ENCODE measurements around the gene PCNX2.
A peak's percentile ranks its signal among the peaks of the same experiment; 100 is the strongest.

Gene PCNX2

GRCh38 chr1:233227930-233228465, 67.5 kb downstream of the PCNX2 start:
- Histone ChIP-seq H3K23ac (ENCODE audit: low read length) (no peak overlapping the region), H2BK5ac (ENCODE audit: low read length) (no peak overlapping the region), H3K18ac (ENCODE audit: low read length) (no peak overlapping the region), H4K5ac (ENCODE audit: low read length) (no peak overlapping the region), H3K4me2 (ENCODE audit: low read length) (no peak overlapping the region), H3K56ac (ENCODE audit: low read length) (no peak overlapping the region), H2BK120ac (ENCODE audit: low read depth, low read length) (no peak overlapping the region), H3K27me3 (ENCODE audit: insufficient read depth, low read length, poor library complexity) (no peaks in the 10 kb centered on the region), H3K27ac (ENCODE audit: low read depth, low read length) (no peak overlapping the region), H3K9ac (ENCODE audit: low read length) (no peak overlapping the region), H3K4ac (ENCODE audit: low read depth, low read length) (no peak overlapping the region), H3K79me2 (ENCODE audit: control insufficient read depth, insufficient read depth, low read length) (no peaks in the 10 kb centered on the region), H2BK15ac (replicated peaks; ENCODE audit: low read depth) (no peak overlapping the region), H3K4me1 (ENCODE audit: control insufficient read depth, low read depth, low read length) (no peaks in the 10 kb centered on the region), H3K4me3 (ENCODE audit: low read length) (no peak overlapping the region), H3K79me1 (ENCODE audit: low read length) (no peaks in the 10 kb centered on the region), H4K8ac (ENCODE audit: low read depth, low read length) (no peak overlapping the region), H3K36me3 (ENCODE audit: control insufficient read depth, insufficient read depth, low read length) (peaks cover 2% of the 10 kb centered on the region), H2AK5ac (ENCODE audit: low read length) (no peak overlapping the region)
- no CpG with 5 or more reads among the region's 4 CpGs for WGBS (ENCODE audit: extremely low coverage, insufficient coverage, low lambda C conversion rate)
- DNase-seq = peak; percentile 79

- H3K79me1 ChIP-seq (ENCODE audit: low read length) = no peaks in the 10 kb centered on the region
- H3K27ac ChIP-seq (ENCODE audit: low read depth, low read length) = no peak overlapping the region
- H2BK120ac ChIP-seq (ENCODE audit: low read depth, low read length) = no peak overlapping the region
- no peak overlapping the region for H3K4ac ChIP-seq (ENCODE audit: low read depth, low read length)
- no peak overlapping the region for H3K23ac ChIP-seq (ENCODE audit: low read length)
- no peak overlapping the region for H3K18ac ChIP-seq (ENCODE audit: low read length)
- no peak overlapping the region for H2BK5ac ChIP-seq (ENCODE audit: low read length)
- no peak for DNase-seq
- no peak overlapping the region for H3K4me2 ChIP-seq (ENCODE audit: low read length)
- no peak overlapping the region for H2AK5ac ChIP-seq (ENCODE audit: low read length)
- no peak overlapping the region for H4K8ac ChIP-seq (ENCODE audit: low read depth, low read length)
- H4K5ac ChIP-seq (ENCODE audit: low read length) = no peak overlapping the region
- WGBS (ENCODE audit: extremely low coverage, insufficient coverage, low lambda C conversion rate) = no CpG with 5 or more reads among the region's 3 CpGs
- H3K9ac ChIP-seq (ENCODE audit: low read length) = no peak overlapping the region
- no peak overlapping the region for H2BK15ac ChIP-seq (replicated peaks; ENCODE audit: low read depth)
- no peak overlapping the region for H3K4me3 ChIP-seq (ENCODE audit: low read length)
- H3K36me3 ChIP-seq (ENCODE audit: control insufficient read depth, insufficient read depth, low read length) = peaks cover 2% of the 10 kb centered on the region
- no peaks in the 10 kb centered on the region for H3K79me2 ChIP-seq (ENCODE audit: control insufficient read depth, insufficient read depth, low read length)
- H3K27me3 ChIP-seq (ENCODE audit: insufficient read depth, low read length, poor library complexity) = no peaks in the 10 kb centered on the region
- no peak overlapping the region for H3K56ac ChIP-seq (ENCODE audit: low read length)
- H3K4me1 ChIP-seq (ENCODE audit: control insufficient read depth, low read depth, low read length) = no peaks in the 10 kb centered on the region
These were observed 71.2 kb downstream of the PCNX2 start for GRCh38 chr1:233224311-233224710.

DNA sequence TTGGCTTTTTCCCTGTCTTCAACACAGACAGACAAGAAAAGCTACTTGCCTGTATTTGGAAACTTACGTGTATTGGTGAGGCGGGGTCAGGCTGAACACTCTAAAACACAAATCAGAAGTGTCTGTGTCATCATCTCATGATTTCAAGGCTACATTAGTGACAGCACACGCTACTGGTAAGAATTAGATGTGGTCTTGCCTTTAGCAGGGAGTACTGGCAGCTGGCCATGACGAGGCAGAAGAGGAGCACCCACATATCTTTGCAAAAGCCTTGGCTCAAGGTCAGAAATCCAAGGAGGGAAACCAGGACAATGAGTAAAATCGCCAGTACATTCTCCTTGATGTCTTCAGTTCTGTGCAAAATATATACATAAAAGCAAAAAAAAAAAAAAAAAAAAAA, 77.7 kb downstream of the PCNX2 start:
- Histone ChIP-seq H3K18ac (ENCODE audit: low read length) (no peak overlapping the region), H3K79me2 (ENCODE audit: control insufficient read depth, insufficient read depth, low read length) (no peaks in the 10 kb centered on the region), H2BK120ac (ENCODE audit: low read depth, low read length) (no peak overlapping the region), H3K4ac (ENCODE audit: low read depth, low read length) (peak overlapping the region; percentile 36), H4K5ac (ENCODE audit: low read length) (no peak overlapping the region), H3K79me1 (ENCODE audit: low read length) (no peaks in the 10 kb centered on the region), H2BK15ac (replicated peaks; ENCODE audit: low read depth) (no peak overlapping the region), H3K56ac (ENCODE audit: low read length) (peak overlapping the region; percentile 2), H3K4me2 (ENCODE audit: low read length) (no peak overlapping the region), H2AK5ac (ENCODE audit: low read length) (no peak overlapping the region), H3K27me3 (ENCODE audit: insufficient read depth, low read length, poor library complexity) (no peaks in the 10 kb centered on the region), H3K4me1 (ENCODE audit: control insufficient read depth, low read depth, low read length) (no peaks in the 10 kb centered on the region), H3K9ac (ENCODE audit: low read length) (no peak overlapping the region), H2BK5ac (ENCODE audit: low read length) (no peak overlapping the region), H3K27ac (ENCODE audit: low read depth, low read length) (no peak overlapping the region), H3K23ac (ENCODE audit: low read length) (no peak overlapping the region), H3K4me3 (ENCODE audit: low read length) (no peak overlapping the region), H3K36me3 (ENCODE audit: control insufficient read depth, insufficient read depth, low read length) (no peaks in the 10 kb centered on the region), H4K8ac (ENCODE audit: low read depth, low read length) (no peak overlapping the region)
- WGBS (ENCODE audit: extremely low coverage, insufficient coverage, low lambda C conversion rate) = no CpG with 5 or more reads among the region's 5 CpGs
- DNase-seq = no peak

GRCh38 chr1:233216009-233216408, 79.5 kb downstream of the PCNX2 start:
- Histone ChIP-seq H3K4ac (ENCODE audit: low read depth, low read length) (no peak overlapping the region), H3K18ac (ENCODE audit: low read length) (no peak overlapping the region), H3K56ac (ENCODE audit: low read length) (no peak overlapping the region), H4K5ac (ENCODE audit: low read length) (no peak overlapping the region), H3K79me1 (ENCODE audit: low read length) (no peaks in the 10 kb centered on the region), H4K8ac (ENCODE audit: low read depth, low read length) (no peak overlapping the region), H3K36me3 (ENCODE audit: control insufficient read depth, insufficient read depth, low read length) (no peaks in the 10 kb centered on the region), H3K27ac (ENCODE audit: low read depth, low read length) (no peak overlapping the region), H2BK5ac (ENCODE audit: low read length) (no peak overlapping the region), H3K27me3 (ENCODE audit: insufficient read depth, low read length, poor library complexity) (no peaks in the 10 kb centered on the region), H3K4me1 (ENCODE audit: control insufficient read depth, low read depth, low read length) (no peaks in the 10 kb centered on the region), H3K9ac (ENCODE audit: low read length) (no peak overlapping the region), H3K23ac (ENCODE audit: low read length) (no peak overlapping the region), H3K4me3 (ENCODE audit: low read length) (no peak overlapping the region), H3K79me2 (ENCODE audit: control insufficient read depth, insufficient read depth, low read length) (no peaks in the 10 kb centered on the region), H2AK5ac (ENCODE audit: low read length) (no peak overlapping the region), H2BK15ac (replicated peaks; ENCODE audit: low read depth) (no peak overlapping the region), H2BK120ac (ENCODE audit: low read depth, low read length) (no peak overlapping the region), H3K4me2 (ENCODE audit: low read length) (no peak overlapping the region)
- peak; percentile 44 for DNase-seq
- no CpG with 5 or more reads among the region's 4 CpGs for WGBS (ENCODE audit: extremely low coverage, insufficient coverage, low lambda C conversion rate)

- H3K9ac ChIP-seq (ENCODE audit: low read length) = no peak overlapping the region
- no peak overlapping the region for H3K56ac ChIP-seq (ENCODE audit: low read length)
- H2BK15ac ChIP-seq (replicated peaks; ENCODE audit: low read depth) = no peak overlapping the region
- H3K4me2 ChIP-seq (ENCODE audit: low read length) = no peak overlapping the region
- H3K79me2 ChIP-seq (ENCODE audit: control insufficient read depth, insufficient read depth, low read length) = no peaks in the 10 kb centered on the region
- H3K23ac ChIP-seq (ENCODE audit: low read length) = no peak overlapping the region
- no peak overlapping the region for H3K27ac ChIP-seq (ENCODE audit: low read depth, low read length)
- WGBS (ENCODE audit: extremely low coverage, insufficient coverage, low lambda C conversion rate) = no CpG with 5 or more reads among the region's 3 CpGs
- no peaks in the 10 kb centered on the region for H3K27me3 ChIP-seq (ENCODE audit: insufficient read depth, low read length, poor library complexity)
- H2BK120ac ChIP-seq (ENCODE audit: low read depth, low read length) = no peak overlapping the region
- no peaks in the 10 kb centered on the region for H3K36me3 ChIP-seq (ENCODE audit: control insufficient read depth, insufficient read depth, low read length)
- no peak overlapping the region for H3K4ac ChIP-seq (ENCODE audit: low read depth, low read length)
- no peaks in the 10 kb centered on the region for H3K79me1 ChIP-seq (ENCODE audit: low read length)
- no peak for DNase-seq
- H3K4me3 ChIP-seq (ENCODE audit: low read length) = no peak overlapping the region
- H2BK5ac ChIP-seq (ENCODE audit: low read length) = no peak overlapping the region
- no peak overlapping the region for H3K18ac ChIP-seq (ENCODE audit: low read length)
- H3K4me1 ChIP-seq (ENCODE audit: control insufficient read depth, low read depth, low read length) = no peaks in the 10 kb centered on the region
- no peak overlapping the region for H4K8ac ChIP-seq (ENCODE audit: low read depth, low read length)
- H4K5ac ChIP-seq (ENCODE audit: low read length) = no peak overlapping the region
- no peak overlapping the region for H2AK5ac ChIP-seq (ENCODE audit: low read length)
These were observed 80.3 kb downstream of the PCNX2 start for GRCh38 chr1:233215135-233215760.

- Histone ChIP-seq H3K18ac (ENCODE audit: low read length) (no peak overlapping the region), H3K56ac (ENCODE audit: low read length) (no peak overlapping the region), H3K27me3 (ENCODE audit: insufficient read depth, low read length, poor library complexity) (no peaks in the 10 kb centered on the region), H2BK5ac (ENCODE audit: low read length) (no peak overlapping the region), H3K79me1 (ENCODE audit: low read length) (no peaks in the 10 kb centered on the region), H3K4ac (ENCODE audit: low read depth, low read length) (no peak overlapping the region), H3K27ac (ENCODE audit: low read depth, low read length) (no peak overlapping the region), H2BK15ac (replicated peaks; ENCODE audit: low read depth) (no peak overlapping the region), H3K9ac (ENCODE audit: low read length) (no peak overlapping the region), H3K36me3 (ENCODE audit: control insufficient read depth, insufficient read depth, low read length) (no peaks in the 10 kb centered on the region), H4K8ac (ENCODE audit: low read depth, low read length) (no peak overlapping the region), H3K4me3 (ENCODE audit: low read length) (no peak overlapping the region), H3K23ac (ENCODE audit: low read length) (no peak overlapping the region), H2AK5ac (ENCODE audit: low read length) (no peak overlapping the region), H3K4me1 (ENCODE audit: control insufficient read depth, low read depth, low read length) (no peaks in the 10 kb centered on the region), H3K79me2 (ENCODE audit: control insufficient read depth, insufficient read depth, low read length) (no peaks in the 10 kb centered on the region), H3K4me2 (ENCODE audit: low read length) (no peak overlapping the region), H2BK120ac (ENCODE audit: low read depth, low read length) (no peak overlapping the region), H4K5ac (ENCODE audit: low read length) (no peak overlapping the region)
- DNase-seq = no peak
- WGBS (ENCODE audit: extremely low coverage, insufficient coverage, low lambda C conversion rate) = no CpG with 5 or more reads among the region's 5 CpGs
These were observed 83.9 kb downstream of the PCNX2 start for GRCh38 chr1:233211595-233211994.
